ENCODE measurements around the gene GGT5. TPM values are rescaled to one million over a fixed set of nuclear protein-coding genes. Genes with fewer than 3 reads are reported as not detected.

Gene GGT5
- total and polyA plus RNA-seq, 8 donors = 9.9 to 48.8 (median 20.4) TPM

- TF ChIP-seq, protein P1, sequence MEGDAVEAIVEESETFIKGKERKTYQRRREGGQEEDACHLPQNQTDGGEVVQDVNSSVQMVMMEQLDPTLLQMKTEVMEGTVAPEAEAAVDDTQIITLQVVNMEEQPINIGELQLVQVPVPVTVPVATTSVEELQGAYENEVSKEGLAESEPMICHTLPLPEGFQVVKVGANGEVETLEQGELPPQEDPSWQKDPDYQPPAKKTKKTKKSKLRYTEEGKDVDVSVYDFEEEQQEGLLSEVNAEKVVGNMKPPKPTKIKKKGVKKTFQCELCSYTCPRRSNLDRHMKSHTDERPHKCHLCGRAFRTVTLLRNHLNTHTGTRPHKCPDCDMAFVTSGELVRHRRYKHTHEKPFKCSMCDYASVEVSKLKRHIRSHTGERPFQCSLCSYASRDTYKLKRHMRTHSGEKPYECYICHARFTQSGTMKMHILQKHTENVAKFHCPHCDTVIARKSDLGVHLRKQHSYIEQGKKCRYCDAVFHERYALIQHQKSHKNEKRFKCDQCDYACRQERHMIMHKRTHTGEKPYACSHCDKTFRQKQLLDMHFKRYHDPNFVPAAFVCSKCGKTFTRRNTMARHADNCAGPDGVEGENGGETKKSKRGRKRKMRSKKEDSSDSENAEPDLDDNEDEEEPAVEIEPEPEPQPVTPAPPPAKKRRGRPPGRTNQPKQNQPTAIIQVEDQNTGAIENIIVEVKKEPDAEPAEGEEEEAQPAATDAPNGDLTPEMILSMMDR (IDR thresholded peaks at IDR 0.05) = no peak
- TF ChIP-seq POLR2A (IDR thresholded peaks at IDR 0.05) (no peak), POLR2AphosphoS5 (IDR thresholded peaks at IDR 0.05) (no peak), EP300 (IDR thresholded peaks at IDR 0.05) (no peak)
- no peak overlapping the region for H3K27ac ChIP-seq
- H3K9me3 ChIP-seq = no peaks in the 10 kb centered on the region
- WGBS, 5 donors = 79 to 100% (median 84%) methylated on average over 1 to 13 of the region's 13 CpGs
- no peaks in the 10 kb centered on the region for H3K27me3 ChIP-seq
- no peak overlapping the region for H3K4me3 ChIP-seq
- no peak for DNase-seq
- peaks cover 0 to 14% (median 6%) of the 10 kb centered on the region in 4 donors for H3K36me3 ChIP-seq
- intact Hi-C loops (cut with DNase I; ENCODE audit: low total_unique reads) = no loop called here
- peaks cover 0 to 13% (median 0%) of the 10 kb centered on the region in 4 donors for H3K4me1 ChIP-seq
Measured at GRCh38 chr22:24233235-24233634, 11.6 kb downstream of the GGT5 start.

- intact Hi-C loops (cut with DNase I; ENCODE audit: low total_unique reads) = no loop called here
Measured at GRCh38 chr22:24232725-24233124, 12.2 kb downstream of the GGT5 start.

DNA sequence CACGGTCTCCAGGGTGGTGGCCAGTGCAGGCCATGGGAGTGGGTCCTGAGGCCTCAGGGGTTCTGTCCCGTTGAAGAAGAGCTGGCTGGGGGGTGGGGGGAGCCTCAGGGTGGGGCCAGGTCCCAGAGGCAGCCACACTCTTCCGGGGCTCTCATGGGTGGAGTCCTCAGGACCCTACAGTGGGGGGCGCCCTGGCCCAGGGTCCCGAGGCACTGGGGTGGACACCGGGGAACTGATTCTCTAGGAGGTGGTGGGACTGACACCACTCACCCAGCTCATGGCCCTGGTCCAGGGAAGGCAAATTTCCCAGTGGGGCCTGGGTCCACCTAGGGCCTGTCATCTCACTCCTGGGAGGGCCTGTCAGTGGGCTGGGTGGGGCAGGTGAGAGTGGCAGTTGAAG is 12.8 kb downstream of the GGT5 start:
- no peaks in the 10 kb centered on the region for H3K9me3 ChIP-seq
- intact Hi-C loops (cut with DNase I; ENCODE audit: low total_unique reads) = no loop called here
- no peaks in the 10 kb centered on the region for H3K27me3 ChIP-seq
- H3K4me1 ChIP-seq = peaks cover 0 to 13% (median 0%) of the 10 kb centered on the region in 4 donors
- DNase-seq = no peak
- no peak overlapping the region for H3K27ac ChIP-seq
- 86 to 92% (median 91%) methylated on average over 5 to 6 of the region's 6 CpGs; no CpG with 5 or more reads in 1 of the 5 donors for WGBS, 5 donors
- H3K4me3 ChIP-seq = no peak overlapping the region
- peaks cover 0 to 15% (median 9%) of the 10 kb centered on the region in 4 donors for H3K36me3 ChIP-seq
- TF ChIP-seq POLR2A (IDR thresholded peaks at IDR 0.05) (no peak), EP300 (IDR thresholded peaks at IDR 0.05) (no peak), POLR2AphosphoS5 (IDR thresholded peaks at IDR 0.05) (no peak)
- TF ChIP-seq, protein P1 (IDR thresholded peaks at IDR 0.05) = no peak

More at GRCh38 chr22:24232725-24233124, 12.2 kb downstream of the GGT5 start:
- Histone ChIP-seq H3K4me3 (no peak overlapping the region), H3K27me3 (no peaks in the 10 kb centered on the region), H3K36me3 (peaks cover 0 to 15% (median 6%) of the 10 kb centered on the region in 4 donors), H3K27ac (no peak overlapping the region), H3K4me1 (peaks cover 0 to 13% (median 0%) of the 10 kb centered on the region in 4 donors), H3K9me3 (no peaks in the 10 kb centered on the region)
- 92 to 96% (median 95%) methylated on average over 12 to 15 of the region's 15 CpGs for WGBS, 5 donors
- no peak for DNase-seq
- TF ChIP-seq, protein P1 (IDR thresholded peaks at IDR 0.05) = no peak
- TF ChIP-seq POLR2A (IDR thresholded peaks at IDR 0.05) = no peak
- no peak for TF ChIP-seq EP300 (IDR thresholded peaks at IDR 0.05)
- TF ChIP-seq POLR2AphosphoS5 (IDR thresholded peaks at IDR 0.05) = no peak

GRCh38 chr22:24231706-24232105 is 13.2 kb downstream of the GGT5 start:
- intact Hi-C loops (cut with DNase I; ENCODE audit: low total_unique reads) = no loop called here
- WGBS, 5 donors = 76 to 92% (median 85%) methylated on average over 5 to 9 of the region's 9 CpGs
- no peak overlapping the region for H3K4me3 ChIP-seq
- H3K36me3 ChIP-seq = peaks cover 0 to 15% (median 9%) of the 10 kb centered on the region in 4 donors
- H3K9me3 ChIP-seq = no peaks in the 10 kb centered on the region
- no peaks in the 10 kb centered on the region for H3K27me3 ChIP-seq
- TF ChIP-seq POLR2A (IDR thresholded peaks at IDR 0.05) (no peak), POLR2AphosphoS5 (IDR thresholded peaks at IDR 0.05) (no peak), EP300 (IDR thresholded peaks at IDR 0.05) (no peak)
- TF ChIP-seq, protein P1 (IDR thresholded peaks at IDR 0.05) = no peak
- no peak overlapping the region for H3K27ac ChIP-seq
- DNase-seq = no peak
- peaks cover 0 to 13% (median 0%) of the 10 kb centered on the region in 4 donors for H3K4me1 ChIP-seq
